ENCODE measurements around the gene WARS2.

Gene WARS2

DNA sequence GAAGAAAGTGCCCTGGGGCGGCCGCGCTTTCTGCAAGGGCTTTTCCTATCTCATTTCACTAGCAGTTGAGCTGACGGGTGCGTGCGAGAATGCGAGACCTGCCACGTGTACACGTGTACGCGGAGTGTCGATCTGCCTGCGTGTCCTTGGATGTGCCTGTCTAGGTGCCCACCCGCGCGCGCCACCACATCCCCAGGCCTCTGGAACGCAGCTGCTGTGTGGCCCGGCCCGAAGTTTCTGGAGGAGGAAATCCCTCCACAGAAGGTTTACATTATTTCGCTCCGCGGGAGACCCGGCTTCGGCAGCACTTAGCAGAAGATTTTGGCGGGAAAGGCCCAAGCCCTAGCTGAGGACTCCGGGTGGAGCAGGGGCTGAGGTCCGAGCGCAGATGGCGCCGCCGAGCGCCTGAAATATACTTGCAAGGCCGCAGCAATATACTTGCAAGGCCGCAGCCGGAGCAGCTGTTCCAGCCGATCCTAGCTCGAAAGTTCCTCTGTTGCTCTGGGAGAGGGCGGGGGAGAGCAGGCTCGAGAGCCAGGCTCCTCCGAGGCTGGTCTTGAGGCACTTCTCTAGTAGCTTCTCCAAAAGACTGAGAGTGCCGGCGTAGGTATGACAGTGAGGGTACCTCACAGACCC, 156.2 kb downstream of the WARS2 start:
- no peak for DNase-seq (ENCODE audit: low read depth, low spot score)

DNA sequence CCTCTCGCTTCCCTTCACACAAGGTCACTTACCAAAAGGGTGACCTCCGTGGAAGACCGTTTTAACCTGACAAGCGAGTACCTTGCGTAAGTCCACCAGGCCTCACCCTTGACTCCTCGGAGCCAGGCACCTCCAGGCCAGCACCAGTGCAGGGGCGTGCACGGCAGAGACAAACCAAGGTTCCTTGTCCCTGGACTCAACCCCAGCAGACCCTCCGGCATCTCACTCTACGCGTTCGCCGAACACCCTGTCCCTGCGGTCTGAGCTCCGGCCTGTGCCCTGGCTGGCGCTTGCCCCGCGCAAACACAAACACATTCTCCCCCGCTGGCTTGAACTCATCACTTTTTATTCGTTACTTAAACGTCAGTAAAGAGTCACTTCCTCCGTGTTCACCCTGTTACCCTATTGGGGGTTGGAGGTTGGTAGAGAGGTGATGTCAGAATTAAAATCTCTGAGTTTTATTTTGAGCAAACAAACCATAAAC, 156.9 kb downstream of the WARS2 start:
- DNase-seq (ENCODE audit: low read depth, low spot score) = no peak

DNA sequence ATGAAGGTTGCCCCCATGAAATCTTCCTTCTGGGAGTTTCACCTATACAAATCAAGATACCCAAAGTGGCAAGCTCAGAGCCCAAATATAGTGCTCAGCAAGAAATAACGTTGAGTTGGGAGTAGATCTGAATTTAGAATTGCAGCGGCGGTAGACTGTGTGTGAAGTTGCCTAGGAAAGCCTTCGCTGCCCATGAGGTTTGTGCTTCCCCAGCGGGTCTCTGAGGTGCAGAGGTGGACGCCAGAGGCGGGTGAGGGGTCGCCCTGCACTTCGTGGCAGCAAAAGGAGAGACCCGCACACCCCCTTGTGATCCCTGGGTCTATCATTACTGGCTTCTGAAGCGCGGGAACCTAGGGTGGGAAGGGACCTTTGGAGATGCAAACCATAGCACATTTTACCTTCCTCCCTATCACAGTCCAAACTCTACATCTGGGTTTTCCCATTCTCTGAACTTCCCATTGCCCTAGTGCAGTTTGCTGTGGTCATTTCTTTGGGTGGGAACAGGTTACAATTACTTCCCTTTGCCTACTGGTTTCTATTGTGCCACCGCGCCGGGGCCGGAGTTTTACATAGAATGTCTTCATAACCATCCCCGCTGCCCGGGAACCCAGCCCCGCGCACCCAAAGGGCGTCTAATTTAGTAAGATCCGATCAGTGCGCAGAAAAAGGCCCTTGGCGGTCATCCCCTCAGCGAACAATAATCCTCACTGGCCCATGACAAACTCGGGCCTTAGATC, 157.5 kb downstream of the WARS2 start:
- DNase-seq (ENCODE audit: low read depth, low spot score) = no peak

DNA sequence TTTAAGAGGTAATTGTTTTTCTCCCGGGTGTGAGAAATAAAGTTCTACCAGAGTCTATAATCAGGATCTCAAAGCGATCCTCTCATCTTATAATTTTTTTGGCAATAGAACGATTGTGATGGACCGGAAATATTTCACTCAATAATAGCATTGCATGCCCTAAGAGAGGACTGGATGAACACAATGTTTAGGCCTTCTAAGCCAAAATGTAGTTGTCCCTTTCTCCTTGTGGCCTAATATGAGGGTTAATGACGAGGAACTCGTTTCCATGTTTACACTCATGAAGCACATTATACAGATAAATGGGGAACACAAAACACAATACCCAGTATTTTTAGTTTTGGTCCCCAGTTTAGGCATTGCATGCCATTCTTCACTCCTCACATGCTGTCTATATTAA, 158.2 kb downstream of the WARS2 start:
- no peak for DNase-seq (ENCODE audit: low read depth, low spot score)

DNA sequence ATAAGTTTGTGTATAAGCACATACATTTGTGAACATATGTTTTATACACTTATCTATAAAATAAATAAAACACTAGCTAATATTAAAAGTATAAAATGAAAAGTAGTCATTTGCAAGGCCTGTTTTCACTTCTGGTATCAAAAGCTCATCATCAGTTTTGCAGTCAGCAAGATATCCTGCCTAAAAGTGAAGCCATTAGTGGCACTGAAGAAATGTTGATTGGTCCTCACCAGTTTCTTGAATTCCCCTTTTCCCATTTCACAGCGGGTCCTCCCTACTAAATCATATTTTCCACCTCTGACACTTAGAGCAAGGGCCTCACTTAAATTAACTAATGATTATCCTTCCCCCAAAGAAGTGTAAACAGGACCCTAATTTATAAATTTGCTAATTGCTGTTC, 159.0 kb downstream of the WARS2 start:
- DNase-seq (ENCODE audit: low read depth, low spot score) = no peak

All from activated CD4-positive, CD25-positive, alpha-beta regulatory T cell treated with anti-CD3 and anti-CD28 coated beads, Interleukin-2, amount 50 U/mL, for 16 hours (primary cell).